Erythroblast (primary cell): ENCODE results near the gene AP2A2.

Experiments
- GATA1 ChIP-seq: IDR thresholded peaks from 2 replicates; pipeline ENCODE4 v1.6.1; 2011; ENCODE audit warnings: low read depth, mild to moderate bottlenecking, control low read depth, low read length, moderate library complexity
- POLR2A ChIP-seq: IDR thresholded peaks from 2 replicates; pipeline ENCODE4 v1.6.1; 2011; ENCODE audit warnings: mild to moderate bottlenecking, low read length

- TF ChIP-seq POLR2A (no peak), GATA1 (no peak)
These were observed 25.1 kb upstream of the AP2A2 start for GRCh38 chr11:900545-900944.
